Subcutaneous abdominal adipose tissue (tissue), 5 donors: ENCODE results near the gene TSPAN15.

Source experiments
- H3K27ac ChIP-seq: one replicate; pipeline ENCODE4 v1.7.0; 2013; ENCODE audit warnings: low read depth, mild to moderate bottlenecking, inconsistent platforms, low read length, moderate library complexity
- H3K27me3 ChIP-seq, 5 donors: one replicate each; pipeline ENCODE4 v1.7.0; 2013; ENCODE audit warnings: low read length in 5 of 5, inconsistent platforms in 1 of 5; ENCODE audit not compliant: control insufficient read depth in 5 of 5, insufficient read depth in 4 of 5
- H3K36me3 ChIP-seq, 5 donors: one replicate each; pipeline ENCODE4 v1.7.0; 2013; ENCODE audit warnings: low read length in 5 of 5; ENCODE audit not compliant: control insufficient read depth in 5 of 5, insufficient read depth in 5 of 5
- H3K4me1 ChIP-seq, 5 donors: one replicate each; pipeline ENCODE4 v1.7.0; 2013; ENCODE audit warnings: low read length in 5 of 5, mild to moderate bottlenecking in 3 of 5, moderate library complexity in 1 of 5; ENCODE audit not compliant: control insufficient read depth in 5 of 5, insufficient read depth in 5 of 5
- H3K4me3 ChIP-seq, 5 donors: one replicate each; pipeline ENCODE4 v1.7.0; 2013; ENCODE audit warnings: low read length in 5 of 5, low read depth in 1 of 5
- H3K9ac ChIP-seq, 5 donors: one replicate each; pipeline ENCODE4 v1.7.0; 2013; ENCODE audit warnings: low read length in 5 of 5, mild to moderate bottlenecking in 4 of 5, moderate library complexity in 3 of 5
- H3K9me3 ChIP-seq, 5 donors: one replicate each; pipeline ENCODE4 v1.7.0; 2013; ENCODE audit warnings: low read length in 5 of 5; ENCODE audit not compliant: control insufficient read depth in 5 of 5
- donor health status: healthy.
- donor health status: healthy.
- donor health status: healthy.
- donor health status: healthy.
- donor health status: healthy.

TSPAN15 gene

GRCh38 chr10:69490876-69491275 is 39.6 kb downstream of the TSPAN15 start:
- no peak overlapping the region for H3K27ac ChIP-seq
- no peak overlapping the region for H3K9ac ChIP-seq
- H3K9me3 ChIP-seq = no peaks in the 10 kb centered on the region
- no peaks in the 10 kb centered on the region for H3K27me3 ChIP-seq
- peaks cover 2 to 52% (median 44%) of the 10 kb centered on the region in 5 donors for H3K4me1 ChIP-seq
- no peak overlapping the region for H3K4me3 ChIP-seq
- peaks cover 0 to 62% (median 42%) of the 10 kb centered on the region in 5 donors for H3K36me3 ChIP-seq

- no peak overlapping the region for H3K27ac ChIP-seq
- peaks cover 2 to 47% (median 39%) of the 10 kb centered on the region in 5 donors for H3K4me1 ChIP-seq
Measured at GRCh38 chr10:69491611-69492010, 40.3 kb downstream of the TSPAN15 start.

GRCh38 chr10:69492091-69492745 is 41.0 kb downstream of the TSPAN15 start:
- H3K36me3 ChIP-seq = peaks cover 0 to 61% (median 45%) of the 10 kb centered on the region in 5 donors
- H3K9me3 ChIP-seq = no peaks in the 10 kb centered on the region
- H3K27ac ChIP-seq = no peak overlapping the region
- H3K9ac ChIP-seq = peak overlapping the region in 1 of 5 donors; percentile 30
- peaks cover 2 to 47% (median 38%) of the 10 kb centered on the region in 5 donors for H3K4me1 ChIP-seq
- no peaks in the 10 kb centered on the region for H3K27me3 ChIP-seq
- no peak overlapping the region for H3K4me3 ChIP-seq

More at GRCh38 chr10:69491611-69492010, 40.3 kb downstream of the TSPAN15 start:
- no peak overlapping the region for H3K4me3 ChIP-seq
- peak overlapping the region in 1 of 5 donors; percentile 30 for H3K9ac ChIP-seq
- H3K27me3 ChIP-seq = no peaks in the 10 kb centered on the region
- no peaks in the 10 kb centered on the region for H3K9me3 ChIP-seq
- H3K36me3 ChIP-seq = peaks cover 0 to 61% (median 43%) of the 10 kb centered on the region in 5 donors

DNA sequence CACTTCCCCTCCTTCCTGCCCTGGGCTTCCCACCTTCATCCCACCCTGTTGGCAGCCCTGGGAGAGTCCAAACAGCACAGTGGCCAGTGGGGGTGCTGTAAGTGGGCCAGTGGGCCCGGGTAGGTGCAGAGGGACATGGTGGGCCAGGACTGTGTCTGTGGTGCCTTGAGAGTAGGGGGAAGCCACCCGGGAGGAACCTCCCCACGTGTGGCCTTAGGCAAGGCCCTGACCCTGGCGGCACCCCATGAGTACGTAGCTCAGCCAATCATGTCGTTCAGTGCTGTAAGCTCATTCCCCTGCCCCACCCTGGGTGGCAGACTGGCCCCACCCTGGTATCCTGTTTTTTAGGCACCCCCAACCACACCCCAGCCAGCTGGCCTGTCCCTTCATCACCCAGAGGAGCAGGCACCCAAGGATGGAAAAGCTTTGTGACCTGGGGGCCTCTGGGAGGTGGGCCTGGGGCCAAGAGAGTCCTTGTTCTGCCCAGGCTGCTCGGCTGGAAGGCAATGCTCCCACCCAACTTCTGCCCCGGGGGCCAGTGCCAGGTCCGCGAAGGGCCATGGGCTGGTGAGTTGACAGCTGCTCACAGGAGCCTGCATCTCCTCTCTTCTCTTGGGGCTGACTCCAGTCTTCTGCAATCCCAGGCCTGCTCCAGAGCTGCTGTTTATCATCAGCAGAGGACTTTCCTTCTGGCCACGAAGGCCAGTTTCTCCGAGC is 41.6 kb downstream of the TSPAN15 start:
- no peaks in the 10 kb centered on the region for H3K9me3 ChIP-seq
- H3K9ac ChIP-seq = no peak overlapping the region
- peaks cover 2 to 51% (median 37%) of the 10 kb centered on the region in 5 donors for H3K4me1 ChIP-seq
- no peak overlapping the region for H3K27ac ChIP-seq
- H3K36me3 ChIP-seq = peaks cover 0 to 61% (median 47%) of the 10 kb centered on the region in 5 donors
- H3K27me3 ChIP-seq = no peaks in the 10 kb centered on the region
- no peak overlapping the region for H3K4me3 ChIP-seq

GRCh38 chr10:69494626-69495558 is 43.6 kb downstream of the TSPAN15 start:
- Histone ChIP-seq H3K27ac (peak overlapping the region; percentile 10), H3K4me1 (peaks cover 2 to 57% (median 46%) of the 10 kb centered on the region in 5 donors), H3K9me3 (no peaks in the 10 kb centered on the region), H3K4me3 (no peak overlapping the region), H3K9ac (peak overlapping the region in 1 of 5 donors; percentile 57), H3K27me3 (no peaks in the 10 kb centered on the region), H3K36me3 (peaks cover 0 to 71% (median 58%) of the 10 kb centered on the region in 5 donors)

DNA sequence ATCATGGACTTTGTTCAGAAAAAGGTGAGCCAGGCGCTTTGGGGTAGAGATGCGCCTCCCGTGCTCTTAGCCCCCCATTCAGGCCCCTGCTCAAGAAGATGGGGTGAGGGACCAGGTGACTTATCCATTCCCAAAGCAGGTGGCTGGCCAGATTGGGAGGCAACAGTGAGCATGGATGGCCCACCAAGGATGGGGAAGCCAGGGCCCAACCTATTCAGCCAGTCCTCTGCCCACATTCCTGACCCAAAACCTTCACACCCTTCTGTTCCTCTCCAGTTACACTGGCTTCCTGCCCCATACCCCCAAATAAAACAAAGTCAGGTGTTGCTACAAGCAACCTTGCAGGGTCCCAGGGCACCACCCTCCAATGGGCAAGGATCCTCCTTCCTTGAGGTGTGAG is 44.4 kb downstream of the TSPAN15 start:
- Histone ChIP-seq H3K4me1 (peaks cover 2 to 59% (median 46%) of the 10 kb centered on the region in 5 donors), H3K27me3 (no peaks in the 10 kb centered on the region), H3K36me3 (peaks cover 0 to 75% (median 64%) of the 10 kb centered on the region in 5 donors), H3K9me3 (no peaks in the 10 kb centered on the region), H3K27ac (no peak overlapping the region), H3K9ac (no peak overlapping the region), H3K4me3 (no peak overlapping the region)

DNA sequence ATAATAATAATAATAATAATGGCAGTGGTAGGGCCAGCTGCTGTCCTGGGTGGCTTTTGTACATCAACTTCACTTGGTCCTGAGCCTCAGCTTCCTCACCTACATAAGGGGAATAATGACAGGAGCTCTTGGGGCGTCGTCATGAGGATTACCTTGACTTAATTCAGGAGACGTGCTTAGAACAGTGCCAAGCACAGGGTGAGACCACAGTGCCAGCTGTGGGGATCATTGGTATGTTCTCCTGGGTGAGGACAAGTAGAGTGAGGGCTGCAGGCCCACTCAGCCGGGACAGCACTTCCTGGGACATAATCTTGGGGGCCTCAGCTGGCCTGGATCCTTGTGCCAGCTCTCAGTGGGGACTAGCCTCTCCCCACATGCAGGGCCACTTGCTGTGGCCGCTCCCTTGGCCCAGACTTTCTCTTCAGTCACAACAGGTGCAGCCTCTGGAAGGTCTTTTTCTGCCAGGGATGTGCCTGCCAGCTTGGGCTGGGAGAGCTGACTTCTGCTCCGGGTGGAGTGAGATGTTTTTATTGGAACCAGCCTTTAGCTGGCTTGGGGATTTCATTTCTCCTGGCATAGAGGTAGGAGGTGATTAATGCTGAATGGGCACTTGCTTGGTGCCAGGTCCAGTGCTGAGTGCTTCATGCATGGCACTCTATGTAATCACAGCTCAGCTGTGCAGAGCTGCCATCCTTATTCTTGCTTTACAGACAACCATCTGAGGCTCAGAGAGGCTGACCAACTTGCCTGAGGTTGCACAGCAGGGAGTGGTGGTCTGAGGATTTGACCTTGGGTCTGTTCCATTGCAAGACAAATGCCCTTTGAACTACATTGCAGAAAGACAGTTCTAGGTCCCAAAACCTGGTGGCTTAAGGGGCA is 45.3 kb downstream of the TSPAN15 start:
- Histone ChIP-seq H3K27me3 (no peaks in the 10 kb centered on the region), H3K27ac (no peak overlapping the region), H3K4me1 (peaks cover under 1 to 52% (median 37%) of the 10 kb centered on the region in 5 donors), H3K9ac (no peak overlapping the region), H3K4me3 (no peak overlapping the region), H3K9me3 (no peaks in the 10 kb centered on the region), H3K36me3 (peaks cover 0 to 81% (median 67%) of the 10 kb centered on the region in 5 donors)

GRCh38 chr10:69497231-69497561 is 45.9 kb downstream of the TSPAN15 start:
- Histone ChIP-seq H3K4me1 (peaks cover 0 to 46% (median 31%) of the 10 kb centered on the region in 5 donors), H3K9me3 (no peaks in the 10 kb centered on the region), H3K27me3 (no peaks in the 10 kb centered on the region), H3K36me3 (peaks cover 0 to 83% (median 73%) of the 10 kb centered on the region in 5 donors), H3K4me3 (no peak overlapping the region), H3K9ac (no peak overlapping the region), H3K27ac (peak overlapping the region; percentile 10)
